GM19025 (cell line): Measurements from ENCODE around the gene AMPH.
A peak's percentile ranks its signal among the peaks of the same experiment; 100 is the strongest.

Experiments used
- ATAC-seq: cut with Tn5 transposase; IDR thresholded peaks from one replicate; pipeline ENCODE4 v1.9.1; 2021; ENCODE audit warnings: mild to moderate bottlenecking, low read depth, moderate library complexity; ENCODE audit not compliant: unreplicated experiment

AMPH gene

DNA sequence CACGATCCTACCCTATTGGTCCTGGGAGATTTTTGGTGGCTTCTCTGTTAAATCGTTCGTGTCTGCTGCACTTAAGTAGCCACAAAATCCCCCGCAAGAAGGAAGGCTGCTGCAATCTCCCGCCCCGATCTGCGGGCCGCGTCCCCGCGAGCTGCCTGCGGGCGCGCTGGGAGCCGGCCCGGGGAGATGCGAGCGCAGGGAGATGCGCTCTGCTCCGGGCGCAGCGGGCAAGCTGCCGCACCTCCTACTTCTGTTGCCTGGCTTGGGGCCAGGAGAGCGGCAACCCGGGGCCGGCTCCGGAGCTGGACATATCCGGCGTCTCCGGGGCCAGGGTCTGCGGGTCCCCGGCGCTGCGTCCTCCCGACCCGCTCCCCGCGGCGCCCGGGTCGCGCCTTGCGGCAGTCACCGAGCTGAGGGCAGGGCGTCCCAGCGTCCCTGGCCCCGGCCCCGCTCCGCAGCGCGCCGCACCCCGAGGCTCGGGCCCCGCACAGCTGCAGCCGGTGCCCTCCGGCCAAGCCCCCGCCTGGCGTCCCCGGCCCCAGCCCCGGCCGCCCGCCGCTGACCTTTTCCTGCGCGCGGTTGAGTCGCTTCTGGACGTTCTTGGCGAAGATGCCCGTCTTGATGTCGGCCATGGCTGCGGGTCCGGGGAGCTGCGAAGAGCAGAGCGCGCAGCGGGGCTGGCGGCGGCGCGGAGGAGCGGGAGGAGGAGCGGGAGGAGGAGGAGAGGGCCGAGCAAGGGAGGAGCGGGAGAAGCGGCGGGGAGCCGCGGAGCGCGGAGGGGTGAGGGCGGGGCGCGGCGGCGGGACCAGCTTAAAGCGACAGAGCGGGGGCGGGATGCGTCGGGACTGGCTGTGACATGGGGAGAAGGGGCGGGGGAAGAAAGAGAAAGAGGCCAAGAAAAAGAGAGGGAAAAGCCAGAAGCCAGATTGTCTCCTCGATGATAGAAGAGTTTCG lies at the start of gene AMPH:
Gene AMPH, minus strand, starts transcription at position 654 of the 954 bp plus-strand sequence. Its CDS starts 22 bp downstream, at position 632.
- no peak for ATAC-seq

DNA sequence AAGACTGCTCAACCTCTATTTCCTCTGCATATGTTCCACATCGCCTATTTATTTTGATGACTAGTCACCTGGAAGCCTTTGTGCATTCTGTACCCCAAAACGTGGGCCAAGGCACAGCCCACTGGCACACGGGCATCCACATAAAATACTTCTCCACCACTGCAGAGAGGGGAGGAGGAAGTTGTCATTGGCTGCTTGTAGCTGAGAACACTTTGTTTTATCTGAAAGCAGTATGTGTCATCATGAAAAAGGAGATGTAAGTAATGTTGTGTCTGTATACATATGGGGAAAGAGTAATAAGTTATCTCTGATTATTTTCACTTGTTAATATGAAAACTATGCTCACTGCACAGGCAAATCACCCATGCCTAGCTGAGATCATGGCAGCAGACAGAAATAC lies 48.2 kb upstream of the AMPH start:
- no peak for ATAC-seq

DNA sequence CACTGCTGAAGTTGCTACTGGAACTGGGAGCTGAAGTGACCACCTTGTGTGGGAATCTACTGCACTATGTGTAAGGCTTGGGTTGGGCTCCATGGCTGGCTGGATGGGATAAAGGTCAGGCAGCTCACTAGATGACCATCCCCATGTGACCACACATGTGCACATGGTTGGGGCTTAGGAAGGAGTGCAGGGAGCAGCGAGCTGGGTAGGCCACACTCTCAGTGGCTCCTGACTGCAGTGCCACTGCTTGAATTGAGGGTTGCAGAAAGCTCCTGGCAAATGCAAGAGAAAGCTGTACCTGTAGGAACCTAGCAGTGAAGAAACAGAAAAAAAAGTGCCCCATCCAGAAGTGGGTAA lies 47.5 kb upstream of the AMPH start:
- ATAC-seq, result no peak

DNA sequence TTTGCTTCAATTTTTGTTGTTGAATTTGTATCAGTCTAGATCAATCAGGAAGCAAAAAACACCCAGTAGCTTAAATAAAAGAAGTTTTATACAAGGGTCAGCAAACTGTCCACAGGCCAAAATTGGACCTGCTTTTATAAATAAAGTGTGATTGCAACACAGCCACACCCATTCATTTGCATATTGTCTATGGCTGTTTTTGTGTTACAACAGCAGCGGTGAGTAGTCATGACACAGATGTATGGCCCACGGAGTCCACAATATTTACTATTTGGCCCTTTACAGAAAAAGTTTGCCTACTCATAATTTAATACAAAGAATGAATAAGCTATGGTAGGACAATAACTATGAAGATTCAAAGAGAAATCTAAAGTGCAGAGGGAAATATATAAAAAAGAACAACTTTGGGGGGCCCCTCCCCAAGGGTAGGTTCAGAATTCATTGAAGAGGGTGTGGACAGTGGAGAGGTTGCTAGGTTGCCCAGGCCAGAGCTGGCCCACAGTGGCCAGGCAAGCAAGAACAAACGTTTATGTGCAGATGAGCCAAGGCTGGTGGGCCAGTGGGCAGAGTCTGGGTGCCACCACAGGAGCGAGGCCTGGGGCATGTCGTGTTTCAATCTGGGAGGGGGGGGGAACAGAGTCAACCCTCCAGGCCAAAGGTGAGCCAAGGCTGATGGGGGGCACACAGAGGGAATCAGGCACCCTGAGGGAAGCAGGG lies 47.0 kb upstream of the AMPH start:
- ATAC-seq, result no peak

DNA sequence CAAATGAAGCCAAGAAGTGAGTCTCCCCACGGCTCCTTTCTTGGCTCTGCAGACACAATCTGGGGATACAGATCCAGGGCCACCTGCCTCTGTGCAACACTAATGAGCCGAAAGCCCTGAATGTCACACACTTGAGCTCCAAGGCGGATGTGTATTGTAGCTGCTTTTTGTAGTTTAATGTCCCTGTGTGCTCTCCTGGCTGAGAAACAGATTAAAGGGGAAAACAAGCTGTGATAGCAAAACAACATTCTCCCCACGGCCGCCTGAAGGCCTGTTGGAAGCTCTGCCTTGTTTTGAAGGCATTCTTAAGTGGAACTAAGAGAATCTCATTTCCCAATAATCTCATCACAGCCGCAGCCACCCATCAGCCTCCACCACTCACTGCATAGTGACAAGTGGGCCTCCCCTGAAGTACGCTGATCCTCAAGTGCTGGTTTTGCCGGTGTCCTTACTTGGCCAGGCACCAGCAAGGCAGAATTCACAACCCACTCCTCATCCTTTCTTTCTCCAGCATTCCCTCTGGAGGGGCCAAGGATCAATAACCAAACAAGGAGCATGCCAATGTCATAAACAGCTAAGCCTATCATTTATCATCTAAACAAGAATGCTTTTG lies 44.4 kb upstream of the AMPH start:
- ATAC-seq, result no peak

DNA sequence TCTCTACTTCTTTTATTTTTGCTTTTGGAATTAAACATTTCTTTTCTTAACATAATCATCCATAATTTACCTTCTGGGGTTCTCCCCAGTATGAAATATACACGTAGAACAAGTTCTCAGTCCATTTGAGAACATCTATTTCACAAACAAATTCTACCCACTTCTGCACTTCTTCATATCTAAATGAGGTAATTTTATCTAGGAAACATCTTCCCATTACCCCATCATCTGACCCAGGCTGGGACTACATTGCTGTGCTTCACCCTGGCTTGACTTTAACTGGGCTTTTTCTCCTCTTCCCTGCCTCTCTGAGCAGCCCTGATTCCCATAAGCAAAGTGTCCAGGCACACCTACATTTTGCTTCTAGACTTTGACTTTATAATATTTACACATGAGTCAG lies 43.3 kb upstream of the AMPH start:
- ATAC-seq, result no peak

DNA sequence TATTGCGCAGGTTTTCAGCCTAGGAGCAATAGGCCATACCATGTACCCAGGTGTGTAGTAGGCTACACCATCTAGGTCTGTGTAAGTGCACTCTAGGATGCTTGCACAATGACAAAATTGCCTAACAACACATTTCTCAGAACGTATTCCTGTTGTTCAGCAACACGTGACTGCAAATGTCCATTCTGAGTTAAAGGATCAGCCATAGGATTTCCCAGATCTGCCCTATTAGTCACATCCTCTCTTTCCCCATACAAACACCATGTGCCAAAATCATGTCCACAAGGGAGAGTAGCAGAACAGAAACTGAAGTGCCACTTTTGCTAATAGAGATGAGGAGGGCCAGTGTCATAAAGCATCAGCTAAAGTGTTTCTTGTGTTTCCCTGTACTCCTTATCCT lies 42.6 kb upstream of the AMPH start:
- ATAC-seq, result no peak

DNA sequence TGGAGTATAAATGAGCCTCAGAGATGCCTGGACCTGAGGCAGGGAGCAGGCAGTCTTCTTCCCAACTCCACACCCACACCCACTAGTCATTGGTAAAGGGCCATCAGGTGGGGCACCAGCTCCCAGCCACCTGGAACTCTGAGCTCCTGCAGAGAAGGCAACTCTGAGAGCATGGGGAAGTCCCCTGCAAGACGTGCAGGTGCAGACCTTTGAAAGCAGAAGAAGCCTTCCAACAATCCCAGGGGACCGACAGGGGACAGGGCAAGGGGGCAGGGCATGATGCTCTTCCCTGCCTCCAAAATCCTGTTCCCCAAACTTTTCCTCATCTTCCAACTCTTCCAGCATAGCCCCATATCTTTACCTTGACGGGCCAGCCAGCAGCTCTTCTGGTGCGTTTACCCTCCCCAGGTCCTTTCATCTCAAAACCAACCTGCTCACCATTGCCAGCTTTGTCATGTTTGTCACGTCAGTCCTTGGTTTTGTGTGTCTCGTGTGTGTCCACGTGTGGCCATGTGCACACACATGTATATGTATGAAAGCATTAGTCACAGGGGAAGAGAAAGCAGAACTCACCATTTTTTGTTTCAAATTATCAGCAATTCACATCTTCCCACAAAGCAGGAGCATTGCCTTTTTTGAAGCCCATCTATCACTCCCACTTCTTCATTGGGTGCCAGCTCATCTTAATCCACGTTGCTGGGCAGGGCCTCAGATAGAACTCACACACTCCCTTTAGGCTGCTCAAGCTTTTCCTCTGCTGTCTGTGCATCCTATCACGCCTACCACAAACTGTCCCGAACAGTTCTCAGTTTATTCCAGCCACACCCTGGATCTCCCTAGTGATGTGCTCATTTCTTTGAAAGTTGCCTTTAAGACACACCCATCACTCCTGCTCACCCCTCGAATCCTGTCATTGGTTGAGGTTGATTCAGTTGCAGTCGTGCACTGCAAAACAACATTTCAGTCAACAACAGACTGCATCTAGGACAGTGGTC lies 41.0 kb upstream of the AMPH start:
- ATAC-seq, result no peak

DNA sequence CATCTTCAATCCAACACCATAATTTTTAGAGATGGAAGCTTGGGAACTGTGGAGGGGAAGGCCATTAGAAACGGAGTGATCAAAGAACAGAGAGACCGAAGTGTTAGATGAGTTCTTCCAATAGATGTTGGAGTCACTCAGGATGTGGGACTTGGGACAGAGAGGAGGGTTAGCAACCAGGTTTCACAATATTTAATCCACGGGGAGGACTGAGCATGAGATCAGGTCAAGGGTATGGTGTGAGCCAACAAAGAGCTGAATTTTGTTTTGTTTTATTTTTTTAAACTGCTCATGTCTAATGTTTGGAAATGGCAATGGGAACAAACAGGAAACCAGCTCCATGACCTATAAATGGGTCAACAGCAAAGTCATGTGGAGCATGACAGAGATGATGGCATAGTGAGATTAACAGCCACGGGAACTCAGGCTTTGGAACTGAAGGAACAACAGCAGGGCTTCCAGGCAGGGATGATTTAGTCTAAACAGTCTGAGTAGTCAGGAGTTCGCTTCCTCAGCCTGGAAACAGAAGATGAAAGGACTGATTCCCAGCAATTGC lies 38.9 kb upstream of the AMPH start:
- ATAC-seq, result no peak

DNA sequence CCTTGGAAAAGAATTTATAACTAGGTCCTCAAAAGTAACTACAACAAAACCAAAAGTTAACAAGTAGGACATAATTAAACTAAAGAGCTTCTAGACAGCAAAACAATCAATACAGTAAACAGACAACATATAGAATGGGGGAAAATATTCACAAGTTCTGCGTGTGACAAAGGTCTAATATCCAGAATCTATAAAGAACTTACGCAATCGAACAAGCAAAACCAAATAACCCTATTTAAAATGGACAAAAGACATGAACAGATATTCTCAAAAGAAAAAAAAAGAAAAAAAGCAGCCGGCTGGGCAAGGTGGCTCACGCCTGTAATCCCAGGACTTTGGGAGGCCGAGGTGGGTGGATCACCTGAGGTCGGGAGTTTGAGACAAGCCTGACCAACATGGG lies 33.8 kb upstream of the AMPH start:
- ATAC-seq, result no peak

DNA sequence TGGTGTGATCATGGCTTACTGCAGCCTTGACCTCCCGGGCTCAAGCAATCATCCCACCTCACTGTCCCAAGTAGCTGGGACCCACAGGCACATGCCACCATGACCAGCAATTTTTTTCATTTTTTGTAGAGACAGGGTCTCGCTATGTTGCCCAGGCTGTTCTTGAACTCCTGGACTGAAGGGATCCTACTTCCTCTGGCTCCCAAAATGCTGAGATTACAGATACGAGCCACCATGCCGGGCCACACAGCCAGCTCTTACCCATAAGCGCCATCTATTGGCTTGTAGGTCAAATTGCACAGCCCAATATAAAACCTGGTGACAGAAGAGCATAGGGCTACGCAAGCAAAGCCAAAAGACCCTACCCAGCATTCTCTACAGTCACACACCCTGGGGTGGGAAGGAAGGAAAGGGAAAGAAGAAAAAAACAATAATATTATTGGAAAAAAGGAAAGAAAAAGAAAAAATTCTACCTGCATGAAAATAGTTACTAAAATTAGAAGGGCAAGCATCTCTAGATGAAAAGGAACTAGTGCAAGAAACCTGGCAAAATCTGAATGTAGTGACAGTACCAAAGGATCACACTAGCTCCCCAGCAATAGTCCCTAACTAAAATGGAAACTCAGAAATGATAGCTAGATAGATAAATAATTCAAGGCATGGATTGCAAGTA lies 29.4 kb upstream of the AMPH start:
- peak; percentile 74 for ATAC-seq

DNA sequence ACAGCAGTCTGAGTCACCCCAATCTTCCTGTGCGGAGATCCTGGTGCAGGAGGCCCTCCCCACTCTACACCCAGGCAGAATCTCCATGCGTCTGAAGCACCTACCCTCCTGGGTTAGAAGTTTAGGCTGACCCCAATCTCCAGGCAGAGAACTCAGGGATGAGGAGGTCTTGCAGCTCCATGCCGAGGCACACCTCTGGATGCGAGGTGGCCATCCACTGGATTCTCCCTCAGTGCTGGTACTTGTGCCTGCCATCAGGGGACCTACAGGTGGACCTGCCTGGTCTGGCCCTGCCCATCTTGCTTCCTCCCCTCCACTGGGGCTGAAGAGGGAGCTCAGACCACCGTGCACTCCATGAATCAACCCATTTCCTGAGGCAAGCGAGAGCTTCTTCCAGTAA lies 28.8 kb upstream of the AMPH start:
- ATAC-seq, result no peak

DNA sequence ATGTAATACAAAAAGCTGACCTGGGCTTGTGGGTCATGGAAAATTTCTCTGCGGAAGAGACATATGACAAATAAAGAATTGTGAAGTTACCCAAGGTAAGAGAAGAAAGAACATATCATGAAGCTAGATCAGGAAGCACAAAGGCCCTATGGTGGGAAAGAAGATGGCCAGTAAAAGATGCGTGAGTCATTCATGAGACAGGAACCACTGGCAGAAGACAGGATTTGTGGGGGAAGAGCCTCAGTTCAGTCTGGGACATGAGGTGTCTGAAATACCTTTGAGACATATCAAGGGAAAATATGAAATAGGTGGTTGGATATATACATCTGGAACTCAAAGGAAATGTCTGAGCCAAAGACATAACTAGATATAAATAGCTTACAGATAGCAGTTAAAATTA lies 27.7 kb upstream of the AMPH start:
- no peak for ATAC-seq

DNA sequence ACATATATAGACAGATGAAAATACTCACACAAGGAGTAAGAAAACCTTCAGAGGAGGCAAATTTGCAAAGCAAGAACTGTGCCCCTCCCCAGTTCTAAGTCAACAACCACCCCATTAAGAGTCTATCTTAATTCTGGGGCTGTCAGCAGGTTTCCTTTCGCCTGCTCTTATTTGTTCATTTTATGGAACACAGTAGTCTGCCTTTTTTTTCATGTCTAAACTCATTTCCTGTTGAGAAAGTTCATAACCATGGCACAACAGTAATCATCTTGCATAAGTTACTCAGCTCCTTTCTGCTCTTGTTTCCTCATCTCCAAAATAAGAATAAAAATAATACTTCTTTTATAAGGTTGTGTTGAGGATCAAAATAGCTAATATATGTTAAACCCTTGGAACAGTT lies 25.8 kb upstream of the AMPH start:
- ATAC-seq, result no peak

DNA sequence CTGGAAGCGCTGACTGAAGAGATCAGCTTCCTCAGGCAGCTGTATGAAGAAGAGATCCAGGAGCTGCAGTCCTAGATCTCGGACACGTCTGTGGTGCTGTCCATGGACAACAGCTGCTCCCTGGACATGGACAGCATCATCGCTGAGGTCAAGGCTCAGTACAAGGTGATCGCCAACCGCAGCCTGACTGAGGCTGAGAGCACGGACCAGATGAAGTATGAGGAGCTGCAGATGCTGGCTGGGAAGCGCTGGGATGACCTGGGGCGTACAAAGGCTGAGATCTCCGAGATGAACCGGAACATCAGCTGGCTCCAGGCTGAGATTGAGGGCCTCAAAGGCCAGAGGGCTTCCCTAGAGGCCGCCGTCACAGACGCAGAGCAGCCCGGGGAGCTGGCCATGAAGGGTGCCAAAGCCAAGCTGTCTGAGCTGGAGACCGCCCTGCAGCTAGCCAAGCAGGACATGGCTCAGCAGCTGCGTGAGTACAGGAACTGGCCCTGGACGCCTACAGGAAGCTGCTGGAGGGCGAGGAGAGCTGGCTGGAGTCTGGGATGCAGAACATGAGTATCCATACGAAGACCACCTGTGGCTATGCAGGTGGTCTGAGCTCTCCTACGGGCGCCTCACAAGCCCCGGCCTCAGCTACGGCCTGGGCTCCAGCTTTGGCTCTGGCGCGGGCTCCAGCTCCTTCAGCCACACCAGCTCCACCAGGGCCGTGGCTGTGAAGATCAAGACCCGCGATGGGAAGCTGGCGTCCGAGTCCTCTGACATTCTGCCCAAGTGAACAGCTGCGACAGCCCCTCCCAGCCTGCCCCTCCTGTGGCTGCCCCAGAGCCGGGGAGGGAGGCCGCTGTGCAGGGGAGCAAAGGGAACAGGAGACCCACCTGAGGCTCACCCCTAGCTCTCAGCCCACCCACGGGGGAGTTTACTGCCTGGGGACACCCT lies 24.9 kb upstream of the AMPH start:
- no peak for ATAC-seq

DNA sequence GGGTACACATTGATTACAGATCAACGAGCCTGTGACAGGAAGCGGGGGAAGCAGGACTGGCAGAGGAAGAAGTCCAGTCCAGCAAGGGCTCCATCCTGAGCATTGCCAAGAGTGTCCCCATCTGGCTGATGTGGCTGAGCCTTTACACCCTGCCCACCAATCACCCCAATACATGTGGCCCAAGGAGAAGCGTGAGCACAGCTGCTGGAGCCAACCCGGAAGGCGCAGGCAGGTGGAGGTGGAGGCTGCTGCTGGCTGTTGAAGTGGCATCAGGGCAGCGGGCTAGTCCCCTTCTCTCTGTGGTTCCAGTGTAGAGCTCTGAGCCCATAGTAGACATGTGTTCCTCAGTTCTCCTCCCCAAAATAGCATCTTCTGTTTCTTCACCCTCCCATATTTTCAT lies 6.8 kb upstream of the AMPH start:
- ATAC-seq, result no peak

DNA sequence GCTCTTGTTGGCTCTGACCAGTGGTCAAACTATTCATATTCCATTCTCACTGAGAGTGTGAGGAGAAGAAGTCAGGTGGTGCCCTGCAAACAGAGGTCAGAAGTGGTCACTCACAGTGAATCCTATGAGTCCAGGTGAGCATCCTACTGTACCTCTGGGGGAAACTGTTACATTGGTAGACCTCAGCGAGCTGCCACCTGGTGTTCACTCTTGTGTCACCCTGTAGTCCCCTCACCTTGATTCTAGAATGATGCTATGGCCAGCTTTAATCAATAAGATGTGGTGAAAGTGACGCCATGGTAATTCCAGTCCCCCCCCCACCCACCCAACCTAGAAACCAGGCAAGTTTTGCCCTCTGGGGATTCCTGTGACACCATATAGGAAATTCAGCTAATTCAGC lies 1.2 kb upstream of the AMPH start:
- ATAC-seq, result no peak
